ENCODE data around the gene STARD7.
"Not testable (repeated sequence)": the region's sequence is repeated elsewhere in the genome, so short reads cannot be mapped to it uniquely, and the experiment has no call there.

The STARD7 gene

DNA sequence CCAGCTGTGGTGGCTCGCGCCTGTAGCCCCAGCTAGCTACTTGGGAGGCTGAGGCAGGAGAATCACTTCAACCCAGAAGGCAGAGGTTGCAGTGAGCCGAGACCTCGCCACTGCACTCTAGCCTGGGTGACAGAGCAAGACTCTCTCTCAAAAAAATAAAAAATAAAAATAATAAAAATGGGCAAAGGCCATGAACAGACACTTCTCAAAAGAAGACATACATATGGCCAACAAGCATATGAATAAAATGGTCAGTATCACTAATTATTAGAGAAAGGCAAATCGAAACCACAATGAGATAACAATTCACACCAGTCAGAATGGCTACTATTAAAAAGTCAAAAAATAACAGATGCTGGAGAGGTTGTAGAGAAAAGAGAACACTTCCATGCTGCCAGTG lies 48.3 kb downstream of the STARD7 start:
- not testable (repeated sequence) for DNase-seq

DNA sequence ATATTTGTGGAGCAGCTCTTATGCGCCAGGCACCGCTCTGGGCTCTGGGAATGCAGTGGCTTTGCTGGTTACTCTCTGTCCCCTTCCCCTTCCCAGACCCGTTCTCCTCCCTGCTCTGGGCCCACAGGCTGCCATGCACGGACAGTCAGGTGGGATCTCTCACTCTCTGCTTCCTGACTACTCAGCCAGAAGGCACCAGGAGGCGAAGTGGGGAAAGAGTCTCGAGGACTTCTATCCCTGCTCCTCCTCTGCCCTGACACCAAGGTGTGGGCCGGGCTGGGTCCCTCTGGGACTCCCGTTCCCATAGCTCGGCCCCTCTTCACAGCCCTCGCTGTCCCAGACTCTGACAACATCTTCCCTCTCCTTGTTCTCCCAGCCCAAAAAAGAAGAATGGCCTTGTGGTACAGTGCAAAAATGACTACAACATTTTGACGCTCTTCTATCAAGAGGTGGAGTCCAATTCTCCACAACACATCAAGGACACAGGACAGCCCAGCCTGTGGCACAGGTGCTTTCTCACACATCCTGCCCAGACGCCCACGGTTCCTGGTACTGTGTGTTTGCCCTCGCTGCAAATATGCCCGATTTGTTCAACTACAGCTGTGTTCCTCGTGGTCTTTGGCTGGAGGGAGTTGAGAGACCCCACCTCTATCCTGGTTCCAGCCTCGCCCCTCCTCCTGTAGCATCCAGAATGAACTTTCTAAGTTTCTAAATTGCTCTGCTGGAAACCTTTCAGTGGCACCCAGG lies 49.4 kb downstream of the STARD7 start:
- peak in 2 of 6 experiments; percentile 26 to 37 for DNase-seq

DNA sequence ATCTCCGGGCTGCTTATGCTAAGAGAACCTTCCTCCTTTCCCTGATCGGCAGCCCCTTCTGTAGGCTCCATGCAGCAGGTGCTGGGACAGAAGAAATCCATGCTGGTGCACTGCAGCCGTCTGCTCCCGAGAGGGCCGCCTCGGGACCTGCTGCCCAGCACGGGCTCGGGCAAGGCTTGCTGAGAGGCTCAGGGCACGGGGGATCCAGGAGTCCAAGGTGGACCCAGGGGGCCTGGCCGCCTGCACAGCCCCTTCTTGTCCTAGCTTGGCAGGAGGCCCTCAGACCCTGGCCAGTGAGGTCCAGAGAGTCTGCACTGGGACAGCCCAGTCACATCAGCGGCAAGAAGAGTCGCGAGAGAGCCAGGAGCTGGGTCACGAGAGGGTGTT lies 50.1 kb downstream of the STARD7 start:
- no peak for DNase-seq

DNA sequence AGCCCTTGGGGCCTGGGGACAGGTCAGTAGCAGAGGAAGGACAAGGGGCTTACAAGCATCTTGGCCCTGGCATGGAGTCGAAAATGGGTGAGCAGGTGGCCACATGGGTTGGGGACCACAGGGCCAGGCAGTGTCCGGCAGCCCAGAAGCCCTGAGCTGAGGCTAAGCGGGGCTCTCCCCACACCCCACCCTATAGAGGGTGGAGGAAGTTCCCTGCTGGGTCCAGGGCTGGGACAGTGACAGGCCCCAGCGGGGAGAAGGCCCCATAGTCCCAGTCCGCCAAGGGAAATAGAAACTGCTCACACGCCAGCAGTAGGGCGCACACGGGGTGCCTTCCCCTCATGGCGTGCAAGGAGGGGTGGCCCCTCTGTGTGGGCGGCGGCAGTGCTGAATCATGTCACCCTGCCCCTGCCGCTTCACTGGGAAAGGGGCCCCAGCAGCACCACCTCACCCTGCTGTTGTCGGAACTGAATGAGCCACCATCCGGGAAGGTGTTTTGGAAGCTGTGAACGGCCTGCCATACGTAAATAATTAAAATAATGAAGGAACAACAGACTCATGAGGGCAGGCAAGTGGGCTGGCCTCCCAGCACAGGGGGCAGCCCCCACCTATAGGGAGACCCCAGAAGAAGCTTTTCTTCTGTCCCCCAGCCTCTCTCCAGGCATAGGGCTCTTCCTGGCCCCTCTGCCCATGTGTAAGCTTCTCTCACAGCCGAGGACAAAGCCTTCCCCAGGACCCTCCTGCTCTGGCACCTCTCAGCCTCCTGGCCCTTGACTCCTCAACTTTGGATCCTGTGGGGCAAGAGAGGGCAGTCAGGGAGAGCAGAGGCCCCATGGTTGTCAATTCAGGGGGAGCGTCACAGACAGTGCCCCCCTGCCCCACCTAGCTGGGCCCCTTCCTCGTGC lies 50.7 kb downstream of the STARD7 start:
- DNase-seq, result peak in 5 of 6 experiments; percentile 19 to 53 (median 38)

DNA sequence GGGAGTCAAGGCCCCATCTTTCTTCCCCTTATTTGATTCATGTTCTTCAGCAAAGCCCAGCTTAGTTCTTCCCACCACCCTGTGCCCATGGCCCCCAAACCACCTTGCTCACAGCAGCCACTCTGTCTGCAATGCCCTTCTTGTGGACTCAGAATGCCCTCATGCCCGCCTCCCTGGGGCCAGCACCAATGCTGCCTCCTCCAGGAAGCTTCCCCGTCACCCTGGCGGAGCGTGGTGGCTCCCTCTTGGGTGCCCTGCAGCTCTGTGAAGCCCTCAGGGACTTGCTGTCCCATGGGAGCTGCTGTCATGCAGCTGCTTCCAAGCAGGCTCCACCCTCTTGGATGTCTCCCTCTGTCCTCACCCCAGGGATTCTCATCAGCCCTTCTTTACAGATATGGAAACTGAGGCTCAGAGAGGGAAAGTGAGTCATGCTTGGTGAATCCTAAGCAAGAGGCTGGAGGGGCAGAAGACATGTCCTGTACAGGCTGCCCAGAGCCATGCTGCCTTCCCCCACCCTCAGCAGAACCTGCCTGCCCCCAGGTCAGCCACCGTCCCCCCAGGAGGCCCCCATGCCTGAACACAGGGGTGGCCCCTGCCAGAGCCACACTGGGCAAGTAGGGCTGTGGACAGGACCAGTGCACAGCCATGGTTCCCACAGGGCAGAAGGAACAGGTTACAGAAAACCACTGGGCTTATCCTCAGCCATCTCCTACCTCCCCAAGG lies 51.5 kb downstream of the STARD7 start:
- no peak for DNase-seq

DNA sequence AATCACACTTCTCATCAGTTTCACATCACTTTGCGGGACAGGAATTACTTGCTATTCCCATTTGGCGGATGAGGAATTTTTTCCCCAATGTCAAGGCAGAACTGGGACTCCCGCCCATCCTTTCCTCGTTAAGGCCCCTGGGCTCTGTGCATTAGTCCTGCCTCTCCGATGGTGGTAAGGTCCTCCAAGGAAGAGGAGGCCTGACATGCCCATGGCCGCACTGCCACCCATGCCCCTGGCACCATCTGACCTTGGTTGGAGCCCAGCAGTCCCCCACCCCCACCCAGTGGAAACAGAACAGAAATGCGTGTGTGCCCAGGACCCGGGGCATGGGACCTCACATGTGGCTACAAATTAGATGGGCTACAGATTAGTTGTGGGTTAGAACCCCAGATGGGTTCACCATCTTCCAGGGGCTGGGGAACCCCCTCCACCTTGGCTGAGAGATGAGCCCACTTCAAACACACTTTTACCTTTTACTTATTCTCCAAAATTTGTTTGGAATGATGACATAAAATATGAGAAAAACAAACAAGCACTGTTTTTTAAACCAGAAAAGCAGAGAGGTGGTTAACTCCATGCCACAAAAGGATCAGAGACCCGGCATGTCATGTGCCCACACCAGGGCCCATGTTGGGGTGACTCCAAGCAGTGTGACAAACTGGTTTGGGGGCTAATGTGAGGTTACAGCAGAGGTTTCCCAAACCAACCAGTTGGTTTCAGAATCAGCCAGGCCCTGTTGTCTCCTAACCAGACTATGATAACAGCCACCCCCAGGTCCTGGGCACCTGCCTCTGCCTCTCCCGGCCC lies 52.4 kb downstream of the STARD7 start:
- no peak for DNase-seq

DNA sequence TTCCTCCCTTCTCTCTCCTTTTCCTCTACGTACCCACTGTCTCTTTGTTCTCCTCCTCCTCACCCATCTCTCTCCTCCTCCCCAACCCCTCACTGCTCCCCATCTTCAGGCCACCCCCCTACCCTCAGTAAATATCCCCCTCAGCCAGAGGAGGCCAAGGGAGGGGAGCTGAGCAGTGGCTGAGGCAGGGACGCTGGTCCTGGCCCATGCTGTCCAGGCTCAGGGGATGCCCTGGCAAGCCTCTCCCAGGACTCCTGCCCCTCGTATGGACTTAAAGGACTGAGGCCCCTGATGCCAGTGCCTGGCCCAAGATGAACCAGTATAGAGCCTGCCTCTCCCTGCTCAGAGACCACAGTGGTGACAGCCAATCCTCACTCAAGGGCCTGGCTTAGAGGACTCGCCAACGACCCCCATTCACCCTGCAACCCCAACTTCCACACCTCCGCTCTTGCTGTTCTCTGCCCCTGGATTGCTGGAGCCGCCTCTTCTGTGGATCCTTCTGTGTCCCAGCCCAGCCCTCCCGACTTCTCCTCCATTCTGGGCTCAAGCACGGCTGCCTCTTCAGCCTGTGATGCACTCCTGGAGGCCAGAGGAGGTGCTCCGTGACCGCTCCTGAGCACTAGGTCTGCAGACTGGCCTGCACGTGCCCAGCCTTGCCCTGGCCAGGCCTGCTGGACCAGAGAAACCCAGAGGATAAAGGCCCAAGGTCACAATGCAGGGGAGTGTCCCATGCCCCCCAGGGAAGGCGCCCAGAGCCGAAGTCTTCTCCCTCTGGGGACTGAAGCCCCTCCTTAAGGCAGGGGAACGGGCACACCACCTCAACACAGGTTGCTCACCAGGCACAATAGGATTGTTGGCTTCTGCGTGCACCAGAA lies 53.9 kb downstream of the STARD7 start:
- DNase-seq, result no peak

DNA sequence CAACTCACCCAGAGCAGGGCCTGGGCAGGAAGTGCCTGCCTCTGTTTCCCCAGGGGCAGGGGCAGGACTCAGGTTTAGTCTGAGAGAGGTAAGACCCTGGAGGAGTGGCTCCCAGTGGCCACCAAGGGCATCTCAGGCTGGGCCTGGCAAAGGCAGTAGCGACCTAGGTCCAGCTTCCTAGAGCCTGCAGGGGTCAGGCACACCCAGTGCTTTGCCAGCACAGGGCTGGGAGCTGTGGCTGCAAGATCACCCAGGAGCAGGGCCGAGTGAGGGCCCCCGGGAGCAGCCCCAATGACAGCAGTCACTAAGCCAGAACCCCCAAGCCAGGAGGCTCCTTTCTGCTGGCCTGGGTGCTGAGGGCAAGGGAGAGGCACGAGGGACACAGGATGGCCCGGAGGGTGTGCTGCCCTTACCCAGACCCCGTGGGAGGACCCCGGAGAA lies 54.6 kb downstream of the STARD7 start:
- DNase-seq, result no peak

DNA sequence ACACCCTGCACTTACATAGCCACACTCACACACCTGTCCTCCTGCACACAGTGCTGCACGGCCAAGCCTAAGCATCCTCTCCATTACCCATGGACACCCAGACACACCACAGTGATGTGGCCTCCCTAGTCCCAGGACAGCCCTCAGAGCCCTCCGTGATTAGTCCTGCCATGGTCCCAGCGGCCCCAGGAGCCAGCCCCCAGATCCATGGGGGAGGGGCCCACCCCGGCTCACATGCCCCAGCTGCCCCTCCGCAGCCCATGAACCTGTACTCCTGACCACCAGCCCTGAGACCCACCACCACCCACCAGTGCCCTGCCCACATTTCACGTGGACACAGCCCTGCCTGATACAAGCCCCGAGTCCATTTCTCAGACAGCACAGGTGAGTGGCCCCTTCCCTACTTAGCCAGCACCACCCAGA lies 55.3 kb downstream of the STARD7 start:
- no peak for DNase-seq

DNA sequence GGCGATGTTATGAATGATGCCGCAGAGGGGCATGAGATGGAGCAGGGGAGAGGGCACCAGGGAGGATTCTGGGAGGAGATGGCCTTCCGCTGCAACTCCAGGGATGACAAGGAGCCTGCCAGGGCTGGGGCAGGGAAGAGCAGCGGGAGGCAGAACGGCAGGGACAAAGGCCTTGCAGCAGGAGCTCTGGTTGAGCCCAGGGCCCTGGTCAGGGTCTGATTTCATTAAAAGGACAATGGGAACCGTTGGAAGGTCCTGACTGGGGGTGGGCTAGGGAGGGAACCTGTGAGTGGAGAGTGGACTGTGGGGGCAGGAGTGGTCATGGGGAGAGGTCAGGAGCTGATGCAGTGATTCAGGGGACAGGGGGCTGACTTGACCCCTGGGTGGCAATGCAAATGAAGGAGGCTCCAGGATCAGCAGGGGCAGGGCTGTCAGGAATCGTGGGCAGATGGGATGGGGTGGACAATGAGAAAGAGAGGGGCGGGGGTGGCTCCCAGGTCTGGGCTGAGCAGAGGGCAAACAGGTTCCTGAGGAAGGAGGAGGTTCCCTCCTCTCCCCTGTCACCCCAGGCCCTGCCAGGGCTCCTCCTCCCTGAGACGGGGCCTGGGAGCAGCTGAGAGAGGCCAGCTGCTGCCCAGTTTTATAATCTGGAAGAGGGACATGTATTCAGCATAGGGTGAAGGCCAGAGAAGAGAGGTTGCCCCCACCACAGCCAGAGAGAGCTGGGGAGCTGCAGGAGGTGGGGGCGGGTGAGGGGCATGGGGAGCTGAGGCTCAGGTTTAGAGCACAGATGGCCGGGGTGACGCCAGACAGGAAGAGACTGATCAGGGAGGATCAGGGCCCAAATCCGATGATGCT lies 56.1 kb downstream of the STARD7 start:
- DNase-seq, result no peak

DNA sequence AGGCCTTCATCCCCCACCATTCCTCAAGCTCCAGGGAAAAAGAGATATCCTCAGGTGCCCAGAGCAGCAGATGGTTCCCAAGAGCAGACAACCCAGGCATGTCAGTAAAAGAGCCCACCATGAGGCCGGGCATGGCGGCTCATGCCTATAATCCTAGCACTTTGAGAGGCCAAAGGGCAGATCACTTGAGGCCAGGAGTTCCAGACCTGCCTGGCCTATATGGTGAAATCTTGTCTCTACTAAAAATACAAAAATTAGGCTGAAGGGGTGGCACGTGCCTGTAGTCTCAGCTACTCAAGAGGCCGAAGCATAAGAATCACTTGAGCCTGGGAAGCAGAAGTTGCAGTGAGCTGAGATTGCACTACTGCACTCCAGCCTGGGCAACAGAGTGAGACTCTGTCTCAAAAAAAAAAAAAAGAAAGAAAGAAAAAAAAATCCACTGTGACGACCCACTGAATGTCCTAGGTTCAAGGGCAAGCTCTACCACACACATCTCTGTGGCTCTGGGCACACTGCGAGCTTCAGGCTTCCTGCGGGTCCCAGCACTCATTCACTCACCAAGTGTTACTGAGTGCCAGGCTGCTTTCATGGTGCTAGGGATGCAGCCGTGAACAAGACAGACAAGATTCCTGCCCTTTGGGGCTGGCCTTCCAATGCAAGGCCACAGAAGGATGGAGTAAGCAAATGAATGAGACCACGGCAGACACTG lies 56.9 kb downstream of the STARD7 start:
- DNase-seq, result no peak

DNA sequence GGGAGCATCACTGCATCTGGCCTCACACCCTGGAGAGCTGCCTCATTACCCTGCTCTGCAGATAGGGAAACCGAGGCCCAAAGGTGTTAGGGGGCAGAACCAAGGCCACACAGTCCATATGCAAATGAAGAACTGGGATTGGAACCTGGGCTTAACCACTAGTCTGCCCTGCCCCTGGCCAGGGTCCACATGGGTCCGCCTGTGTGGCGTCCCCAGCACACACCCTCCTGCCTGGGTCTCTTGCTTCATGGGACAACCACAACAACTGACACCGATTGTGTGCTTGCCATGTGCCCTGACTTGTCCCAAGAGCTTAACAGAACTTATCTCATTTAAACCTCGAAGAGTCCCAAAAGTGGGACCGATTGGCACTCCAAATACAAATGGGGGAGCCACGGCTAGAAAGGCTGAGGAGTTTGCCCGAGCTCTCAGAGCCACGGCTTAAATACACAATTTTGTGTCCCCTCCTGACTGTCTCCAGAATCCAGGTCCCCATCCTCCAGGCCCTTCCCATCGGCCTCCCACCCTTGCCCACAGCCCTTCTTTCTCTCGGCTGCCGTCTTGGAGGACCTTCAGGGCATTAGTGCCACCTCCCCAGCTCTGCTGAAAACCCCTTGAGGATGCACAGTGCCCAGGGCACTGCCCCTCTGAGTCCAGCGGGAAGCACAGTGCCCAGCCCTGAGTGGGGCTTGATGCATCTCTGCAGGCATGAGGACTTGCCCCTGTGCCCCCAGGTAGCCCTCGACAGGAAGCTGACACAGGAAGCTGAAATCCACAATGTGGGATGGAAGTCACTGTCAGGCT lies 57.6 kb downstream of the STARD7 start:
- DNase-seq, result no peak

DNA sequence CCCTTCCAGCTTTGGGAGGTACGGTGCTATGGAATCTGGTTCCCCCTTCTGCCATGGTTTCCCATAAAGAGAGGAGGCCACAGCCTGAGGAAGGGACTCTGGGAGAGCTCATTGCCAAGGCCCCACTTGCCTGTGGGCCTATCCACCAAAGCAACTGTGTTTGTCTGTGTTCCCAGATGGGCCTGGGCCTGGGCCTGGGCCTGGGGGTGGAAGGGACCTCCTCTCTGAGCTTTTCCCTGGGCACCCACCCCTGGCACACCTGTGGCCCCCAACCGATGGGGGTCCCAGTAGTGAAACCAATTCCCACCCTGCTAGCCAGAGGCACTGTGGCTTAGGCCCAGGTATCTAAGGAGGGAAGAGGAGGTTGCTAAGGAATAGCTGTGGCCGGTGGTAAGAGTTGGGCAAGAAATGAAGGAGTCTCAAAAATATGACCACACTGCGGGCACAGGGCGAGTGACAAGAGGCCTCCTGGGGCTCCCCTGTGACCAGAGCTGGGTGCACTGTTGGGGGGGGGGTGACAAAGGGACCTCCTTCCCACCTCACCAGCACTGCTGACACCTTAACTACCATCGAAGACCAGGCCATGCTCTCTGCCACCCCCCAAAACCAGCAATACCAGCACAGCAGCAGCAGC lies 58.5 kb downstream of the STARD7 start:
- no peak for DNase-seq

DNA sequence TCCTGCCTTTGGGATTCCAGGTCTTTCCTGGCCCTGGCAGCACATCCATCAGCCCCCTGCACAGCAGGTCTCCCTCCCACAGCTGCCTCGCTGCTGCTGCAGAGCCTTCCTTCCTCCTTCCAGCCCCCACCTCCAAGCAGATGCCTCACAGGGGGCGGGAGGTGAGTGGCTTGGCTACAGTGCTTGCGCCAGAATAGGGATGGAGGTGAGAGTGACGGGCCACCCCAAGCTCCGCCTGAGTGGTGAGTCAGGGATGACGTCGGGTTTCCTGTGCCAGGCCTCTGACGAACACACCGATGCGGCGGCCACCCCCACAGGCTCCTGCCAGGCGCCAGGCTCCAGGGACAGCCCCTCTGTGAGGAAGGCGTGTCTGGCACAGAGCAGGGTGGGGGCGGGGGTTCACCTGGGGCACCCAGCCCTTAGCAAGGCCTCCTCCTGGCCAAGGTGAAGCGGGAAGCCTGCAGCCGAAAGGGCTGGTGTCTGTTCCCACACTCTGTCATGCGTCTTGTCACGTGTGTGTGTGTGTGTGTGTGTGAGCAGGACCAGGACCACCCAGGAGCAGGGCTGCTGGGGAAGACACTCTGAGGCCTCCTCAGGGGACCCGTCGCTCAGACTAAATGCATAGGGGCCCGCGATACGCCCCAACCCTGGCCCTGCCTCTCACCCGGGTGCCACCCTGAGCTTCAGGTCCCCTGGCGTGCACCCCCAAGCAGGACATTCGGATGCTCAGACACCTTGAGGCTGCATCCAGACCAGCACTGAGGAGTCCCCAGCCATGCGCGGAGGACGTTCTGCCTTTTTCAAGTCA lies 60.0 kb downstream of the STARD7 start:
- peak; percentile 91 to 97 (median 96) for DNase-seq

DNA sequence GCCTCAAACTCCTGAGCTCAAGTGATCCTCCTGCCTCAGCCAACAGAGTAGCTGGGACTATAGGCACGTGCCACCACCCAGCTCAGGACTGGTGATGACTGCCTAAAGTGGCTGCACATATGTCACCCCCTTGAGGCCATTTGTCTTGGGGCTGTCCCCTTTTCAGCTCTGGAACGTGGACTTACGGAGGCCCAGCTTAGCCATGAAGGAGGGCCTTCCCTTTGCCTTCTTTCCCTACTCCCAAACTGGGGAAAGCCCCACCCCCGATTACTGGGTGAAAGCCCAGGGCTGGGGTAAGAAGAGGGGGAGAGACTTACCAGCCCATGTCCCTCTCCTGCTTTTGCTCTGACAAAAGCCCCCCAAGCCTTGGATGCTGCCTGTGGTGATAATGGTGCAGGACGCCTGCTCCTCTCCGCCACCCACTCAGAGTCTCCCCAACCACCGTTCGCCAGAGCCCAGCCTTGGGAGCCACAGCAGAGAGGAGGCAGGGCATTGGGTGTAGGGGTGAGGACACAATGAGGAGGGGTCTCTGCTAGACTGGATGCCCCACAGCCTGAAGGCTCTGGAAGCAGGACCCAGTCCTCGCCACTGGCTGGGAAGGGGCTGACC lies 60.9 kb downstream of the STARD7 start:
- peak in 1 of 6 experiments; percentile 27 for DNase-seq

DNA sequence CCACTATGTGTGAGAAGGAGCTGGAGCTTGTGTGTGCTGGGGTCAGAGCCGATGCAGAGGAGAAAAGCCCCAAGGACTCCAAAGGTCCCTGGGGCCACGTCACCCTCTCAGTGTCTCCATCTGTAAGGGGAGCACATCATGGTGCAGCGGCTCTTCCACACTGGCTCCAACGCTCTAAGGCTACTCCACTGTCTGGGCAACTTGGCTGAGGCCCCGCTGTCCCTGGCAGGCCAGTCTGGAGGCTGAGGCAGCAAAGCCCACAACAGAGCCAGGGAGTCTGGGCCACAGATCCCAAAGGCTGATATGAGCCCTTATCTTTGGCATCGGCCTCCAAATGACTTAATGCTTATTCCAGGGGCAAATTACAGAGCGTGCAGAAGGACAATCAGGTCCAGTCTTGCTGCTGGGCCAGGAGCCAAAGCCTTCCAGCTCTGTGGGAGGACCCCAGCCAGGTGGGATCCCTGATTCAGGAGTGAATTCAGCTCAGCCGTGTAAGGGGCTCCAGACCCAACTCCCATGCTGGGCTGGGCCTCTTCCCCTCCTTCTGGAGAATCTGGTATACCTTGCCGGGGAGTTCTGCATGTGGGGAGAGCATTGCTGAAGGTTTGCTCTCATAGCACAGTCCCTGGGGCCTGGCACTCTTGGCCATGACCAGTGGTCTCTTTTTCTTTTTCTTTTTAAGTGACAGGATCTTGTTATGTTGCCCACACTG lies 61.6 kb downstream of the STARD7 start:
- DNase-seq, result peak in 1 of 6 experiments; percentile 42

All from stimulated activated naive CD4-positive, alpha-beta T cell (primary cell).